ENCODE measurements around the gene PPP2R1B.

PPP2R1B gene

DNA sequence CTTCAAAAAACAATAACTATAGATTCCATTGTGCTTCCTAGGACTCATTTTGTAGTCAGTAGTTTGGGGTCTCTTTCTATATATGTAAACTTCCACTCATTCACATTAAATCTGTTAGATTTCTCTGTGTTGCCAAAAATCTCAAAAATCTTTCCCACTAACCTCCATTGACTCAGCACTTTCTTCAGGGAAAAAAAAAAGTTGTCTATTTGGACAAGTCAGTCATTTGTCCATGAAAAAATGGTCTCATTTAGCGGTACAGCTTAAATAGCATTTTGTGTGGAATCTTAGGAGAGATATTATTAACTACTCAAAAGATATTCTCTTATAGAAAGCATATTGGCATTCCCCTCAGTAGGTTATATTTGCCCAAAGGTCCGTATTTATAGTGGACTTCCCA lies 81.9 kb downstream of the PPP2R1B start:
- no peak for DNase-seq

- DNase-seq = no peak
Measured at GRCh38 chr11:111683806-111684205, 82.4 kb downstream of the PPP2R1B start.

GRCh38 chr11:111680486-111681175 lies 85.6 kb downstream of the PPP2R1B start:
- no peak for DNase-seq
